Stomach (tissue), 4 donors: ENCODE measurements around the gene ADRM1.

Experiments used
- POLR2A ChIP-seq, 4 donors: fragments of 450-650 bp; IDR thresholded peaks; one replicate each; pipeline ENCODE4 v1.6.1; 2016; ENCODE audit warnings: antibody characterized with exemption in 4 of 4, control low read depth in 2 of 4, mild to moderate bottlenecking in 1 of 4, moderate library complexity in 1 of 4
- TF ChIP-seq, protein P1 (sequence below), 7 experiments: fragments of 450-650 bp in 4 of 7; fragments of 200-600 bp in 3 of 7; sonication (generic) in 3 of 7; IDR thresholded peaks; one replicate each; pipeline ENCODE4 v1.5.1; 2016 to 2019; ENCODE audit warnings: antibody characterized with exemption in 7 of 7, control low read depth in 2 of 7, mild to moderate bottlenecking in 1 of 7

- TF ChIP-seq, protein P1, sequence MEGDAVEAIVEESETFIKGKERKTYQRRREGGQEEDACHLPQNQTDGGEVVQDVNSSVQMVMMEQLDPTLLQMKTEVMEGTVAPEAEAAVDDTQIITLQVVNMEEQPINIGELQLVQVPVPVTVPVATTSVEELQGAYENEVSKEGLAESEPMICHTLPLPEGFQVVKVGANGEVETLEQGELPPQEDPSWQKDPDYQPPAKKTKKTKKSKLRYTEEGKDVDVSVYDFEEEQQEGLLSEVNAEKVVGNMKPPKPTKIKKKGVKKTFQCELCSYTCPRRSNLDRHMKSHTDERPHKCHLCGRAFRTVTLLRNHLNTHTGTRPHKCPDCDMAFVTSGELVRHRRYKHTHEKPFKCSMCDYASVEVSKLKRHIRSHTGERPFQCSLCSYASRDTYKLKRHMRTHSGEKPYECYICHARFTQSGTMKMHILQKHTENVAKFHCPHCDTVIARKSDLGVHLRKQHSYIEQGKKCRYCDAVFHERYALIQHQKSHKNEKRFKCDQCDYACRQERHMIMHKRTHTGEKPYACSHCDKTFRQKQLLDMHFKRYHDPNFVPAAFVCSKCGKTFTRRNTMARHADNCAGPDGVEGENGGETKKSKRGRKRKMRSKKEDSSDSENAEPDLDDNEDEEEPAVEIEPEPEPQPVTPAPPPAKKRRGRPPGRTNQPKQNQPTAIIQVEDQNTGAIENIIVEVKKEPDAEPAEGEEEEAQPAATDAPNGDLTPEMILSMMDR (IDR thresholded peaks at IDR 0.05): no peak
- no peak for TF ChIP-seq POLR2A (IDR thresholded peaks at IDR 0.05)
Measured at GRCh38 chr20:62337558-62338293, 34.9 kb downstream of the ADRM1 start.
